HG03175 (cell line): ENCODE results near the gene SLC39A1.
"Not testable (repeated sequence)": the region's sequence is repeated elsewhere in the genome, so short reads cannot be mapped to it uniquely, and the experiment has no call there.

Experiments used
- ATAC-seq: cut with Tn5 transposase; IDR thresholded peaks from one replicate; pipeline ENCODE4 v1.9.1; 2021; ENCODE audit warnings: mild to moderate bottlenecking, moderate library complexity; ENCODE audit not compliant: unreplicated experiment

The SLC39A1 gene, protein sequence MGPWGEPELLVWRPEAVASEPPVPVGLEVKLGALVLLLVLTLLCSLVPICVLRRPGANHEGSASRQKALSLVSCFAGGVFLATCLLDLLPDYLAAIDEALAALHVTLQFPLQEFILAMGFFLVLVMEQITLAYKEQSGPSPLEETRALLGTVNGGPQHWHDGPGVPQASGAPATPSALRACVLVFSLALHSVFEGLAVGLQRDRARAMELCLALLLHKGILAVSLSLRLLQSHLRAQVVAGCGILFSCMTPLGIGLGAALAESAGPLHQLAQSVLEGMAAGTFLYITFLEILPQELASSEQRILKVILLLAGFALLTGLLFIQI

GRCh38 chr1:153963030-153963849, at the start of gene SLC39A1:
Gene SLC39A1 (minus strand): TSS chr1:153963537. CDS start chr1:153962715, 822 bp downstream.
- peak; percentile 53 for ATAC-seq

DNA sequence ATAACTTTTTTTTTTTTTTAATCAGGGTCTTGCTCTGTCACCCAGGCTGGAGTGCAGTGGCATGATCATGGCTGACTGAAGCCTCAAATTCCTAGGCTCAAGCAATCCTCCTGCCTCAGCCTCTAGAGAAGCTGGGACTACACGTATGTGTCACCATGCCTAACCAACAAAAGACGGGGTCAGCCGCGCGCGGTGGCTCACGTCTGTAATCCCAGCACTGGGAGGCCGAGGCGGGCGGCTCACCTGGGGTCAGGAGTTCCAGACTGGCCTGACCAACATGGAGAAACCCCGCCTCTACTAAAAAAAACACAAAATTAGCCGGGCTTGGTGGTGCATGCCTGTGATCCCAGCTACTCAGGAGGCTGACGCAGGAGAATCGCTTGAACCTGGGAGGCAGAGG, 49.2 kb upstream of the SLC39A1 start:
- ATAC-seq: not testable (repeated sequence)

DNA sequence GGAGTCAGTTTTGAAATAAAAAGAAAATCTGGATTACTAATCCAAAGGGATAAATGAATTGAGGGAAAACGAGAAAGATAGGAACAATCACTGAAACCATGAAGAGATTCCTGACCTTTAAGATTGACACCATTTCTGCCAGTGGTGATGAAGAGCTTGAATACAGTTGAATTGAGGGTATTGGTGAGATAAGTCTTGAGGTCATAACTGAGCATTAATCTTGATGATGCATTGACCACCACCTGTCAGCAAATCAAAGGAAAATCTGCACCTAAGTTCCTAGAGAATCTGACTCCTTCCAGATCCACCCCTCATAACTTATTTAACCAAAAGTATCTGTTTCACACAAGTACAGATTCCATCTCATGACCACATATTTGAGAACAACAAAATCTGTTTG, 48.8 kb upstream of the SLC39A1 start:
- no peak for ATAC-seq

DNA sequence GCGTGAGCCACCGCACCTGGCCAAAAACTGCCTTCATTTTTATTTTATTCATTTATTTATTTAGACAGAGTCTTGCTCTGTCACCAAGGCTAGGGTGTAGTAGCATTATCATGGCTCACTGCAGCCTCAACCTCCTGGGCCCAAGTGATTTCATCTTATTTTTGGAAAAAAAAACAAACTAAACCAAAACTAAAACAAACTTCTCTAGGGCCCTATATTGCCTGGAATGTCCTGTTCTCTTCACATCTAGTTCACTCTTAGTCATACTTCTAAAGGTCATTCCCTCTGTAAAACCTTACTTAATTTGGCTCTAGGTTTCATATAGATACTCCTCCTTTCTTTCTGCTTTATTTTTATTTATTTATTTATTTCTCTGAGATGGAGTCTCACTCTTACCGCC, 42.8 kb upstream of the SLC39A1 start:
- ATAC-seq: no peak

DNA sequence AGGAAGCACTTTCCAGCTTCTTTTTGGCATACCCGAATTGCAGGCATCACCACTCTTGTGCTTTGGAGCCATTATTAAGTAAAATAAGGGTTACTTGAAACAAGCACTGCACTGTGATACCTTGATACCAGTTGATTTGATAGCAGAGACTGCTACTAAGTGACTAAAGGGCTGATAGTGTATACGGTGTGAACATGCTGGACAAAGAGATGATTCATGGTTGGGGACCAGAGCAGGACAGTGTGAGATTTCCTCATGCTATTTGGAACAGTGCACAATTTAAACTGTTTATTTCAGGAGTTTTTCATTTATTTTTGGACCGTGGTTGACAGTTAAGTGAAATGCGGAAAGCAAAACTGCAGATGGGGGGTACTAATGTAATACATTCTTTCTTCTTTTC, 37.1 kb upstream of the SLC39A1 start:
- ATAC-seq: no peak

- not testable (repeated sequence) for ATAC-seq
These were observed 33.5 kb upstream of the SLC39A1 start for GRCh38 chr1:153996882-153997281.

GRCh38 chr1:153995640-153996039, 32.3 kb upstream of the SLC39A1 start:
- no peak for ATAC-seq

- ATAC-seq: no peak
These were observed 31.9 kb upstream of the SLC39A1 start for GRCh38 chr1:153995202-153995601.

DNA sequence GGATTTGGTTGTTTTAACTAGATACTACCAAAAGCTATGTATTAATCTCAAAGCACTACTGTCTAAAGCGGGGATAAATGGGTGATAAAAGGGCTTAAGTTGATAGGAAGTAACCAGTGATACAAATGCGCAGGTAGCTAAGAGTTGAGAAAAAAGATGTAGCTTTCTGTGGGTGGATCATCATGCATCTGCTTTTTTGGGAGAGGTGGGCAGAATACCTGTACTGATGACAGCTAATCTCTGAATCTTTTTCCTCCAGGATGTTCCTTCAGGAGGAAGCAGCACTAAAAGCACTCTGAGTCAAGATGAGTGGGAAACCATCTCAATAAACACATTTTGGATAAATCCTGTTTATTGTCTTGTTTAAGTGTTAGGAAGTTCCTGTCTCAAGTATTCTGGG, 28.5 kb upstream of the SLC39A1 start:
- no peak for ATAC-seq

DNA sequence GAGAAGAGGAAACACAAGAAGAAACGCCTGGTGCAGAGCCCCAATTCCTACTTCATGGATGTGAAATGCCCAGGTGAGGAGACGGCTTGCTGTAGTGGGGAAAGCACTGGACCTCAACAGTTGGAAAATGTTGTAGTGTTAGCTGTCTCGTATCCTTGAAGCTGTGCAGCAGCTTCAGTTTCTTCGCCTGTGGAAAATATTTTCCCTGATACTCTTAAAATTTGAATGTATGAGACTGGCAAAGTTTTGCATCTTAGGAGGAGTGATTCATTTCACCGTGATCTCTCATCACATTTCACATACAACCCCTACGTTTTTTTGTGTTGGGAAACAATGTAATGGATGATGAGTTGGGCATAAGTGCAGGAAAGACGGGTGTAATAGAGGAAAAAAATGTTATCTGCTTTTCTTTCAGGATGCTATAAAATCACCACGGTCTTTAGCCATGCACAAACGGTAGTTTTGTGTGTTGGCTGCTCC, 27.9 kb upstream of the SLC39A1 start:
- no peak for ATAC-seq

- ATAC-seq: peak; percentile 70
These were observed 27.3 kb upstream of the SLC39A1 start, which contains the start of gene RPS27 for GRCh38 chr1:153990468-153991150. Gene RPS27 (plus strand): TSS chr1:153990762. CDS start chr1:153990797, 35 bp downstream.

- no peak for ATAC-seq
These were observed 24.3 kb upstream of the SLC39A1 start for GRCh38 chr1:153987621-153988020.

DNA sequence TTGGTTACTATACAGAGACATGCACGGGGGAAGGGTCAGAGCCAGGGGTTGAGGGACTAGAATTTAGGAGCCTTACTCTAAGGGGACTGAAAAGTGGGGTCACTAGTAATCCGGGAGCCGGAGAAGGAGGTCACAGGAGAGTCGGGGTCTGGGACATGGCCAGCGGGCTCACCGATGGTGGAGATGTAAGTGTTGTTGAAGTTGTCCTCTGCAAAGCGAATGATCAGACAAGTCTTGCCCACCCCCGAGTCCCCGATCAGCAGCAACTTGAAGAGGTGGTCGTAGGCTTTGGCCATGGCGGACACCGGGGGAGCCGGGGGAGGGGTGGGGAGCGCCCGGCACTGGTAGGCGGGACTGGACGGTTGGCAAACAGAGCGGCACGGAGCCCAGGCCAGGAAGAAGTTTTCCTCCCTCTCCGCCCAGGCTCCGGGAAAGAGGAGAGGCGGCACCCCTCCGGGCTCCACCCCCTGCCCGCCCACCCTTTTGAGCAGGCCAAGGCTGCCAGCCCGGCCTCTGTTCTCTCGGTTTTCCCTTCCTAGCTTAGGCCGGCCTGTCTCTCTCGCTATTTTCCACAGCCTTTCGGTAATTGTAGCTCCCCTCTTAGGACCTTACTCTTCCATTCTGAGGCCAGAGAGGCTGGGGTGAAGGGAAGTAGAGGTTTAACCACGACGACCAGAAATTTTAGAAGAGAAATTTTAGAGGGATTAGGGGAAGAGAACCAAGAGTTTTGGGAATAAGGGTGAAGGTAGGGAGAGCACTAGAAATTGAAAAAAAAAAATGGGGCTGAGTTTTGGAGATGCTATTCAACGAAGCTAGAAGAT, 22.8 kb upstream of the SLC39A1 start, which contains the start of gene RAB13:
Gene RAB13, minus strand, starts transcription at position 399 of the 821 bp plus-strand sequence. Its CDS starts 103 bp downstream, at position 296.
- no peak for ATAC-seq

DNA sequence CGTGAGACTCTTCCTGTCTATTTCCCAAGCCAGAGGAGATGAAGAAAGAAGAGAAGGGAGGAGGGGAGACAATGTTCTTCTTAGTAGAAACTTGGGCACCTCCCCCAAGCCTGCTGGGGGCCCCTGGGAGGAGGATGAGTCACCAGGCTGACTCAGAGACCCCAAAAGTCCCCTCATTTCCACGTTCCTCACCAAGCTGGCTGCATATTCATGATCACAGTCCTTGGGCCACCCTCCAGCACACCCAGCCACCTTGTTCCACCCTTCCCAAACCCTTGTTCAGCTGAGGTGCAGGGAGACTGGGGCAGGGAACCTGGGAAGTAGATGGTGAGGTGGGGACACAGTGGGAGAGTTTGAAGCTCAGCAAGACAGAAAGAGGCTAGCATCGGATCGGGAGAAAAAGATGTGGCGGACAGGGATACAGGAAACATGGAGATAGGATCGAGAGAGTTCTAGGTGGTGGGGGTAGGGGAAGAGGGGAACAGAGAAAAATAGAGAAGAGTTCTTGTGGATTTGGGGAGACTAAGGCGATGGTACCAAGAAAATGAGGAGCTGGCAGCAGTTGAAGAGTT, 22.1 kb upstream of the SLC39A1 start:
- no peak for ATAC-seq

DNA sequence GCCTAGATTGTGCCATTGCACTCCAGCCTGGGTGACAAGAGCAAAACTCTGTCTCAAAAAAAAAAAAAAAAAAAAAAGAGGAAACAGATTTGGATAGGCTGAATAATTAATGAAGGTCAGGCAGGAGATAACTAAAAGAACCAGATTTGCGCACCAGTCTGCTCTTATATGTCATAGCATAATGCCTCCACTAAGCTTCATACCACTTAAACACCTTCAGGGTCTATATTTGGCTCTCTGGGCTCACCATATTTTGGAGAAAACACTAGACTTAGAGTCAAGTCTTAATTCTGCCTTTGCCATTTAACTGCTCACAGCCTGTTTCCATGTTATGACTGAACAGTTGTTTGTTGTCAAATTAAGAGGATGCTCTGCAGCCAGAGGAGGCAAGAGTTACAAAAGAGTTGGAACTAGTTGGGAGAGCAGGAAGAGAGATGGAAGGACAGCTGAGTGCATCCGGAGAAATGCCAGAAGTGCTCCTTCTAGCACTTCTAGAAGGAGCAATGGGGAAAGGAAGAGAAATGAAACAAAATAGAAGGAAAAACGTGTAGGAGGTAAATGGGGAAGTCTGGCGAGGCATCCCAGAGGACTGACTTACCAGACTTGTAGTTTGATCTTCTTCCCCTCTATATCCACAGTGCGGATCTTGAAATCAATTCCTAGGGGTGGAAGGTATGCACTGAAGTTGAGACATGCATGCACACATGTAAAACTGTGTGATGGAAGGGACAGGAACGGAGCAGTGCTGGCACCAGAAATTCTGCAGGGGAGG, 21.0 kb upstream of the SLC39A1 start:
- no peak for ATAC-seq

DNA sequence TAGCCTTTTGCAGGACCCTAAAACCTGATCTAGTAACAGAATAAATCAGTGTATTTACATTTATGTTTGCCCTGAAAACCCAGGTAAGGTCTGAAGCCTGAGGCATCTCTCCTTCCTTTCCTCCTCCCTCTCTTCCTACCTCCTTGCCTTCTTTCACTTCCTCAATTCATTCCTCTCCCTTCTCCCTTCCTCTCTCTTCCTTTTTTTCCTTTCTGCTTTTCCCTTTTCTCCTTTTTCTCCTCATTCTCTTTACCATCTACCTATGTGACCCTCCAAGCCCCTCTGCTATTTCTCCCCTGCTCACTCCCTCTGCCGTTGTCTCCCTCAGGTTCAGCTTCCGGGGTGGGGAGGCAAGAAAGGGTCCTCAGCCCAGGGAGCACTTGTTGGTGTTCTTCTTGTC, 18.4 kb upstream of the SLC39A1 start:
- ATAC-seq: not testable (repeated sequence)

GRCh38 chr1:153979091-153979490, 15.8 kb upstream of the SLC39A1 start:
- ATAC-seq: not testable (repeated sequence)

GRCh38 chr1:153978274-153978909, 15.1 kb upstream of the SLC39A1 start:
- ATAC-seq: no peak
